IMR-90 (cell line): ENCODE results near the gene FAM124B.

Experiments
- BHLHE40 ChIP-seq: fragments of 150-350 bp; IDR thresholded peaks from 2 replicates; pipeline ENCODE4 v1.6.1; 2016; ENCODE audit warnings: mild to moderate bottlenecking, low read depth, low read length
- CEBPB ChIP-seq: IDR thresholded peaks from 2 replicates; pipeline ENCODE4 v1.6.1; 2012; ENCODE audit warnings: low read depth, low read length, improper control_type of control experiment
- MAFK ChIP-seq: IDR thresholded peaks from 2 replicates; pipeline ENCODE4 v1.6.1; 2012; ENCODE audit warnings: low read depth, low read length, improper control_type of control experiment
- MAZ ChIP-seq: IDR thresholded peaks from 2 replicates; pipeline ENCODE4 v1.6.1; 2012; ENCODE audit warnings: low read depth, mild to moderate bottlenecking, low read length, improper control_type of control experiment, moderate library complexity, borderline replicate concordance
- MXI1 ChIP-seq: IDR thresholded peaks from 2 replicates; pipeline ENCODE4 v1.6.1; 2012; ENCODE audit warnings: low read depth, mild to moderate bottlenecking, low read length, moderate library complexity, borderline replicate concordance
- NFE2L2 ChIP-seq: fragments of 150-350 bp; IDR thresholded peaks from 2 replicates; pipeline ENCODE4 v1.6.1; 2016; ENCODE audit warnings: low read depth, mild to moderate bottlenecking, low read length
- POLR2A ChIP-seq: IDR thresholded peaks from 2 replicates; pipeline ENCODE4 v1.6.1; 2012; ENCODE audit warnings: mild to moderate bottlenecking, low read depth, low read length
- RAD21 ChIP-seq: IDR thresholded peaks from 2 replicates; pipeline ENCODE4 v1.6.1; 2012; ENCODE audit warnings: low read length, improper control_type of control experiment
- TF ChIP-seq, protein P1 (sequence below): conservative IDR thresholded peaks from 2 replicates; pipeline ENCODE4 v1.5.1; 2012; ENCODE audit warnings: mild to moderate bottlenecking, low read depth, low read length, improper control_type of control experiment
- TF ChIP-seq, protein P2 (sequence below): fragments of 150-350 bp; IDR thresholded peaks from 2 replicates; pipeline ENCODE4 v1.6.1; 2017; ENCODE audit warnings: mild to moderate bottlenecking, antibody characterized with exemption, low read length, low read depth

DNA sequence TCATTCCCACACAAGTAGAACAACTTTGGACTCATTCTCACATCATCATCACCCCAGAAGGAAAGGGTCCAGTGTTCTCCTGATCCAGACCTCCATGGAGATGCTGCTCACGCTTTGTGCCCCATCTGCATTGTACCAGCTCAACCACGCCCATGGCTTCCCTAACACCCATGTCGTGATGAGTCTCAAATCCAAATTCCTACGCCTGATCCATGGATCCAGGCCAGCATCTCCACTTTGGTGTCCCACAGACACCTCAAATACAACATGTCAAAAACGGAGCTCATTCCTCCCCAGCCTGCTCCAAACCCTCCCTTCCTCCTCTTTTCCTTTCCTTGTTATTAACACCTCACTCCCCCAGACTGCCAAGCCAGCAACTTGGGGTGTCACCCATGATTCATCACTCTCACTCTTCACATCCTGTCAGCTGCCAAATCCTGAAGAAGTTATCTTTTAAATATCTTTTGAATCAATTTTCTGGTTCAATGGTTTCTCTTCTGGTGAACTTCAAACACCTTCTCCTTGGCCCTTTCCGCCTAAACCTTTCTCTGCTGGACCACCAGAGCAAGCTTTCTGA, 30.2 kb upstream of the FAM124B start:
- TF ChIP-seq, protein P1, sequence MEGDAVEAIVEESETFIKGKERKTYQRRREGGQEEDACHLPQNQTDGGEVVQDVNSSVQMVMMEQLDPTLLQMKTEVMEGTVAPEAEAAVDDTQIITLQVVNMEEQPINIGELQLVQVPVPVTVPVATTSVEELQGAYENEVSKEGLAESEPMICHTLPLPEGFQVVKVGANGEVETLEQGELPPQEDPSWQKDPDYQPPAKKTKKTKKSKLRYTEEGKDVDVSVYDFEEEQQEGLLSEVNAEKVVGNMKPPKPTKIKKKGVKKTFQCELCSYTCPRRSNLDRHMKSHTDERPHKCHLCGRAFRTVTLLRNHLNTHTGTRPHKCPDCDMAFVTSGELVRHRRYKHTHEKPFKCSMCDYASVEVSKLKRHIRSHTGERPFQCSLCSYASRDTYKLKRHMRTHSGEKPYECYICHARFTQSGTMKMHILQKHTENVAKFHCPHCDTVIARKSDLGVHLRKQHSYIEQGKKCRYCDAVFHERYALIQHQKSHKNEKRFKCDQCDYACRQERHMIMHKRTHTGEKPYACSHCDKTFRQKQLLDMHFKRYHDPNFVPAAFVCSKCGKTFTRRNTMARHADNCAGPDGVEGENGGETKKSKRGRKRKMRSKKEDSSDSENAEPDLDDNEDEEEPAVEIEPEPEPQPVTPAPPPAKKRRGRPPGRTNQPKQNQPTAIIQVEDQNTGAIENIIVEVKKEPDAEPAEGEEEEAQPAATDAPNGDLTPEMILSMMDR: no peak
- no peak for TF ChIP-seq POLR2A
- TF ChIP-seq, protein P2, sequence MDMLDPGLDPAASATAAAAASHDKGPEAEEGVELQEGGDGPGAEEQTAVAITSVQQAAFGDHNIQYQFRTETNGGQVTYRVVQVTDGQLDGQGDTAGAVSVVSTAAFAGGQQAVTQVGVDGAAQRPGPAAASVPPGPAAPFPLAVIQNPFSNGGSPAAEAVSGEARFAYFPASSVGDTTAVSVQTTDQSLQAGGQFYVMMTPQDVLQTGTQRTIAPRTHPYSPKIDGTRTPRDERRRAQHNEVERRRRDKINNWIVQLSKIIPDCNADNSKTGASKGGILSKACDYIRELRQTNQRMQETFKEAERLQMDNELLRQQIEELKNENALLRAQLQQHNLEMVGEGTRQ: no peak
- no peak for TF ChIP-seq MXI1
- TF ChIP-seq RAD21: no peak
- TF ChIP-seq MAFK: no peak
- TF ChIP-seq NFE2L2: no peak
- no peak for TF ChIP-seq MAZ
- TF ChIP-seq CEBPB: no peak
- TF ChIP-seq BHLHE40: no peak
